GM12878 (cell line): ENCODE measurements around the gene LMX1B. TPM values are rescaled to one million over a fixed set of nuclear protein-coding genes. Genes with fewer than 3 reads are reported as not detected.

Experiments
- ATAC-seq: fragments of 200-7000 bp; cut with Tn5 transposase; 3 replicates; pipeline ENCODE4 v1.9.1; 2020; ENCODE audit warnings: mild to moderate bottlenecking, moderate library complexity
- BruUV-seq: library from RNA; stranded (reverse); fragments of 400-500 nt; replicated peaks from 2 replicates; lab custom pipeline; 2021; lab: Mats Ljungman, UMichigan
- CTCF ChIA-PET: fragments of 300-600 bp; sonication (Branson Sonifier 250); formaldehyde crosslinking; extraction: SDS; loops from one replicate; lab custom pipeline; 2021; ENCODE audit warnings: inconsistent platforms; lab: Yijun Ruan, JAX
- POLR2A ChIA-PET: fragments of 350-600 bp; formaldehyde crosslinking; extraction: SDS; loops from one replicate; lab custom pipeline; 2021; ENCODE audit warnings: inconsistent platforms; lab: Charles Lee
- RAD21 ChIA-PET: fragments of 300-600 bp; sonication (Branson Sonifier 250); formaldehyde crosslinking; loops from one replicate; lab custom pipeline; 2023; ENCODE audit warnings: antibody characterized with exemption; ENCODE audit not compliant: unreplicated experiment; lab: Charles Lee
- SMC1A ChIA-PET: fragments of 300-600 bp; sonication (Branson Sonifier 250); formaldehyde crosslinking; loops from one replicate; lab custom pipeline; 2023; ENCODE audit not compliant: unreplicated experiment, uncharacterized antibody; lab: Charles Lee
- DNase-seq: peaks from one replicate; pipeline ENCODE4 v3.0.0-alpha.2; 2011; ENCODE audit warnings: low read depth, low spot score
- FAIRE-seq: peaks from 3 replicates; lab custom pipeline; 2011; peaks lifted over from hg19 to GRCh38; lab: Jason Lieb, UNC
- H2AFZ ChIP-seq: 2 replicates; pipeline ENCODE4 v1.6.0; 2011; ENCODE audit warnings: low read depth, low read length, control low read depth; ENCODE audit not compliant: control insufficient read depth
- H3K27ac ChIP-seq: 2 replicates; pipeline ENCODE4 v1.5.1; 2011; ENCODE audit warnings: control low read depth; ENCODE audit not compliant: control insufficient read depth, insufficient read depth
- H3K27me3 ChIP-seq, 2 experiments: replicated peaks in 1 of 2; 2 replicates each; pipeline versions ENCODE4 v1.6.0 to v1.6.1; 2011; ENCODE audit warnings: low read length in 1 of 2; ENCODE audit not compliant: control insufficient read depth in 2 of 2, insufficient read depth in 2 of 2
- H3K36me3 ChIP-seq, 2 experiments: 2 replicates each; pipeline ENCODE4 v1.5.1; 2011; ENCODE audit warnings: low read length in 1 of 2; ENCODE audit not compliant: control insufficient read depth in 2 of 2, insufficient read depth in 2 of 2
- H3K4me1 ChIP-seq: 2 replicates; pipeline ENCODE4 v1.6.1; 2011; ENCODE audit warnings: mild to moderate bottlenecking, low read length, moderate library complexity, mixed read lengths; ENCODE audit not compliant: control insufficient read depth, insufficient read depth
- H3K4me2 ChIP-seq: 2 replicates; pipeline ENCODE4 v1.6.0; 2011; ENCODE audit warnings: control low read depth; ENCODE audit not compliant: control insufficient read depth, insufficient read depth
- H3K4me3 ChIP-seq: fragments of 200-600 bp; sonication (generic); 2 replicates; pipeline ENCODE4 v1.5.1; 2016
- H3K79me2 ChIP-seq: 2 replicates; pipeline ENCODE4 v1.6.0; 2011; ENCODE audit warnings: low read length; ENCODE audit not compliant: control insufficient read depth, insufficient read depth
- H3K9ac ChIP-seq: 2 replicates; pipeline ENCODE4 v1.8.0; 2011; ENCODE audit warnings: low read length, control low read depth, mixed read lengths; ENCODE audit not compliant: control insufficient read depth, insufficient read depth
- H3K9me3 ChIP-seq: replicated peaks from 3 replicates; pipeline ENCODE4 v1.5.1; 2011; ENCODE audit warnings: mild to moderate bottlenecking, low read length; ENCODE audit not compliant: control insufficient read depth, insufficient read depth
- H4K20me1 ChIP-seq: 2 replicates; pipeline ENCODE4 v1.6.0; 2011; ENCODE audit not compliant: control insufficient read depth, insufficient read depth
- CHD2 ChIP-seq: IDR thresholded peaks from 2 replicates; pipeline ENCODE4 v1.6.1; 2011; ENCODE audit warnings: low read depth, low read length, improper control_type of control experiment, borderline replicate concordance
- FOS ChIP-seq: IDR thresholded peaks from 3 replicates; pipeline ENCODE4 v1.6.1; 2011; ENCODE audit warnings: borderline replicate concordance; ENCODE audit not compliant: insufficient read length; ENCODE audit errors: extremely low read depth
- HDAC6 ChIP-seq: fragments of 200-600 bp; sonication (generic); IDR thresholded peaks from one replicate; pipeline ENCODE4 v1.8.0; 2017; ENCODE audit warnings: antibody characterized with exemption; ENCODE audit not compliant: unreplicated experiment
- KAT2A ChIP-seq: conservative IDR thresholded peaks from 2 replicates; pipeline ENCODE4 v1.6.1; 2011; ENCODE audit warnings: low read depth, low read length; ENCODE audit not compliant: control insufficient read depth
- KLF5 ChIP-seq: fragments of 450-650 bp; IDR thresholded peaks from 2 replicates; pipeline ENCODE4 v1.6.1; 2014; ENCODE audit warnings: mild to moderate bottlenecking; ENCODE audit not compliant: partially characterized antibody
- NR2C1 ChIP-seq: fragments of 450-650 bp; IDR thresholded peaks from 2 replicates; pipeline ENCODE4 v1.6.1; 2017; ENCODE audit warnings: antibody characterized with exemption, mild to moderate bottlenecking, moderate library complexity
- NR2C2 ChIP-seq: IDR thresholded peaks from 2 replicates; pipeline ENCODE4 v1.6.1; 2011; ENCODE audit warnings: borderline replicate concordance, low read depth; ENCODE audit not compliant: control insufficient read depth, insufficient read length
- NR2F1 ChIP-seq: fragments of 450-650 bp; conservative IDR thresholded peaks from 2 replicates; pipeline ENCODE4 v1.6.1; 2017; ENCODE audit warnings: mild to moderate bottlenecking
- RAD51 ChIP-seq: fragments of 450-650 bp; IDR thresholded peaks from 2 replicates; pipeline ENCODE4 v1.6.1; 2016; ENCODE audit warnings: moderate library complexity, mild to moderate bottlenecking, inconsistent platforms
- SMARCA5 ChIP-seq: fragments of 450-650 bp; IDR thresholded peaks from 2 replicates; pipeline ENCODE4 v1.6.1; 2017; ENCODE audit warnings: mild to moderate bottlenecking
- SP1 ChIP-seq: IDR thresholded peaks from one replicate; pipeline ENCODE4 v1.6.1; 2011; ENCODE audit warnings: low read depth, low read length
- WGBS: methylation state at CpG from one replicate; pipeline ENCODE4 v1.1.6; 2016; ENCODE audit warnings: low lambda C conversion rate; ENCODE audit not compliant: insufficient replicate concordance, insufficient coverage; ENCODE audit errors: missing lambda C conversion rate; 5-methylcytosine and 5-hydroxymethylcytosine counted together
- in situ Hi-C: fragments of 300-500 bp; cut with MboI; formaldehyde crosslinking; loops from 9 replicates; pipeline ENCODE4 v1.14.3; 2018; ENCODE audit warnings: mixed read lengths
- intact Hi-C: fragments of 100-400 bp; cut with micrococcal nuclease; formaldehyde crosslinking; loops from one replicate; pipeline ENCODE4 v1.14.2; 2022; ENCODE audit not compliant: unreplicated experiment
- polyA plus RNA-seq, 11 experiments: library from polyadenylated mRNA; depleted of rRNA in 4 of 11; unstranded in 6 of 11; stranded (reverse) in 5 of 11; fragments of >200 nt; fragmentation: Nextera tagmentation in 4 of 11; fragmentation: Illumina TruSeq in 1 of 11; extraction: Ambion mirVana in 4 of 11; extraction: Trizol in 1 of 11; gene quantifications; 1 replicate in 1 of 11; 2 replicates in 10 of 11; pipeline versions ENCODE4 v1.2.1 to v1.2.3, GENCODE V29; 2011 to 2016; ENCODE audit warnings: inconsistent platforms in 2 of 11, missing spikeins in 2 of 11, low read depth in 1 of 11
- total RNA-seq, 4 experiments: library from RNA; depleted of rRNA in 3 of 4; stranded (reverse); fragments of >200 nt in 3 of 4; fragmentation: Illumina TruSeq in 1 of 4; extraction: Trizol in 1 of 4; gene quantifications; 2 replicates each; pipeline versions ENCODE4 v1.2.1 to v1.2.3, GENCODE V29; 2013 to 2021
- TF ChIP-seq, protein P1 (sequence below): fragments of 450-650 bp; IDR thresholded peaks from 2 replicates; pipeline ENCODE4 v1.6.1; 2017; ENCODE audit warnings: antibody characterized with exemption, mild to moderate bottlenecking, moderate library complexity
- TF ChIP-seq, protein P2 (sequence below): IDR thresholded peaks from 2 replicates; pipeline ENCODE4 v1.6.1; 2011; ENCODE audit warnings: low read depth, mild to moderate bottlenecking, low read length, moderate library complexity, borderline replicate concordance; ENCODE audit errors: extremely low read depth
- TF ChIP-seq, protein P3 (sequence below): IDR thresholded peaks from 2 replicates; pipeline ENCODE4 v1.6.1; 2012; ENCODE audit warnings: mild to moderate bottlenecking, low read depth, low read length

The LMX1B gene
- total and polyA plus RNA-seq, 10 of the 15 experiments (the other 5 are each of a cell fraction or from before 2014, with no cell fraction given) = not detected

DNA sequence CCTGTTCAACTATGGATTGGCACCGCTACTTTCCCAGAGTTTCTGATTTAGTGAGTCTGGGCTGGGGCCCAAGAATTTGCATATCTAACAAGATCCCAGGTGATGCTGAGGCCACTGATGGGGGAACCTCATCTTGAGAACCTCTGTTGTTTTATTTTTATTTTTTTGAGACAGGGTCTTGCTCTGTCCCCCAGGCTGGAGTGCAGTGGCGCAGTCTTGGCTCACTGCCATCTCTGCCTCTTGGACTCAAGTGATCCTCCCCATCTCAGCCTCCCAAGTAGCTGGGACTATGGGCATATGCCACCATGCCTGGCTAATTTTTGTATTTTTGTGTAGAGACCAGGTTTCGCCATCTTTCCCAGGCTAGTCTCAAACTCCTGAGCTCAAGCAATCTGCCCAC, 35.7 kb downstream of the LMX1B start (continued):
- TF ChIP-seq, protein P1, sequence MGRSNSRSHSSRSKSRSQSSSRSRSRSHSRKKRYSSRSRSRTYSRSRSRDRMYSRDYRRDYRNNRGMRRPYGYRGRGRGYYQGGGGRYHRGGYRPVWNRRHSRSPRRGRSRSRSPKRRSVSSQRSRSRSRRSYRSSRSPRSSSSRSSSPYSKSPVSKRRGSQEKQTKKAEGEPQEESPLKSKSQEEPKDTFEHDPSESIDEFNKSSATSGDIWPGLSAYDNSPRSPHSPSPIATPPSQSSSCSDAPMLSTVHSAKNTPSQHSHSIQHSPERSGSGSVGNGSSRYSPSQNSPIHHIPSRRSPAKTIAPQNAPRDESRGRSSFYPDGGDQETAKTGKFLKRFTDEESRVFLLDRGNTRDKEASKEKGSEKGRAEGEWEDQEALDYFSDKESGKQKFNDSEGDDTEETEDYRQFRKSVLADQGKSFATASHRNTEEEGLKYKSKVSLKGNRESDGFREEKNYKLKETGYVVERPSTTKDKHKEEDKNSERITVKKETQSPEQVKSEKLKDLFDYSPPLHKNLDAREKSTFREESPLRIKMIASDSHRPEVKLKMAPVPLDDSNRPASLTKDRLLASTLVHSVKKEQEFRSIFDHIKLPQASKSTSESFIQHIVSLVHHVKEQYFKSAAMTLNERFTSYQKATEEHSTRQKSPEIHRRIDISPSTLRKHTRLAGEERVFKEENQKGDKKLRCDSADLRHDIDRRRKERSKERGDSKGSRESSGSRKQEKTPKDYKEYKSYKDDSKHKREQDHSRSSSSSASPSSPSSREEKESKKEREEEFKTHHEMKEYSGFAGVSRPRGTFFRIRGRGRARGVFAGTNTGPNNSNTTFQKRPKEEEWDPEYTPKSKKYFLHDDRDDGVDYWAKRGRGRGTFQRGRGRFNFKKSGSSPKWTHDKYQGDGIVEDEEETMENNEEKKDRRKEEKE = no peak
- TF ChIP-seq, protein P2, sequence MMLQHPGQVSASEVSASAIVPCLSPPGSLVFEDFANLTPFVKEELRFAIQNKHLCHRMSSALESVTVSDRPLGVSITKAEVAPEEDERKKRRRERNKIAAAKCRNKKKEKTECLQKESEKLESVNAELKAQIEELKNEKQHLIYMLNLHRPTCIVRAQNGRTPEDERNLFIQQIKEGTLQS = no peak
- TF ChIP-seq SP1 (no peak), SMARCA5 (no peak)

DNA sequence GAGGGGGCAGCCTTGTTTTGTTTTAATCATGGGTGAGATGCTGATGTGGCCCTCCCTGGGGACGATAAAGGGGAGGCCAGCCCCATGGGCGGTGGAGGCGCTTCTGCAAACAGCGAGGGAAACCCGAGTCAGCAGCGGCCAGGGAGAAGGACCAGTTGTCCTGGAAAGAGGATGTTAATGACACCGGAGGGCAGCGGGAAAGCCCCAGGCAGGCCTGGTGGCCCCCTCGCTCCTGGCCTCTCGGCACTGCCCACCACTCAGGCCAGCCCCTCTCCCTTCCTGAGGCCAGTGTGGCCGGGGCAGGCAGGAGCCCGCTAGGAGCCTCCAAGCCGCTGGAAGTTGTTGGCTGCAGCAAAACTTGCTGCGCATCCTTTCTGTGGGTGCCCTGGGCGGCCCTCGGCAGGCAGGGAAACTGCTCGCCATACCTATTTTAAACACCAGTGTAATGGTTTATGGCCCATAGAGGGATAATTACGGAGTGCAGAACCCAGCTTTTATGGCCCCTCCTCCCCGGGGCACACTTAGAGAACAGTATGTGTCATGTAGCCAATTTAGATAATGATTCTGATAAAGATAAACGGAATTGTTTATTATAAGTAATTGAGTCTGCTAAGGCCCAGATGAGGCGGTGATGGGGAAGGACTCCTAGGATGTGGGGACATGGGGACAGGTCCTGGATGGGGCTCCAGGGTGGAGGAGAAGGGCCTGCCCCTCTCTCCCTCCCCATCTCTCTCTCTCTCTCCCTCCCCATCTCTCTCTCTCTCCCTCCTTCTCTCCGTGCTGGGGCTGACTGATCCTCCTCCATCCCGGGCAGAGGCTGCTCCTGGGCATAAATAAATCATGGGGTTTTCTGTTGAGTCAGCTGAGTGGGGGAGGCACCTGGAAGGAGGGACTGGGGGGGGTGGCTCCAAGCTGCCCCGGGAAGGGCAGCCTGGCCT, 36.9 kb downstream of the LMX1B start:
- Histone ChIP-seq H3K4me2 (no peak overlapping the region), H3K9ac (no peak overlapping the region), H3K4me3 (no peak overlapping the region), H3K79me2 (no peaks in the 10 kb centered on the region), H3K27me3 (peaks cover 12 to 13% of the 10 kb centered on the region in 2 experiments), H4K20me1 (no peaks in the 10 kb centered on the region), H3K36me3 (no peaks in the 10 kb centered on the region), H2AFZ (no peak overlapping the region), H3K27ac (no peak overlapping the region), H3K4me1 (no peaks in the 10 kb centered on the region), H3K9me3 (no peaks in the 10 kb centered on the region)
- ChIA-PET CTCF (no interaction called here), SMC1A (no interaction called here), RAD21 (no interaction called here), POLR2A (no interaction called here)
- in situ Hi-C loops = no loop called here
- intact Hi-C loops = no loop called here
- ATAC-seq (no peak), DNase-seq (no peak), FAIRE-seq (no peak)
- WGBS = 13% methylated on average over 24 of the region's 24 CpGs
- TF ChIP-seq NR2C1 (no peak), KLF5 (no peak), CHD2 (no peak), KAT2A (no peak), NR2F1 (no peak), HDAC6 (no peak), FOS (no peak), RAD51 (no peak), NR2C2 (no peak)
- TF ChIP-seq, protein P3, sequence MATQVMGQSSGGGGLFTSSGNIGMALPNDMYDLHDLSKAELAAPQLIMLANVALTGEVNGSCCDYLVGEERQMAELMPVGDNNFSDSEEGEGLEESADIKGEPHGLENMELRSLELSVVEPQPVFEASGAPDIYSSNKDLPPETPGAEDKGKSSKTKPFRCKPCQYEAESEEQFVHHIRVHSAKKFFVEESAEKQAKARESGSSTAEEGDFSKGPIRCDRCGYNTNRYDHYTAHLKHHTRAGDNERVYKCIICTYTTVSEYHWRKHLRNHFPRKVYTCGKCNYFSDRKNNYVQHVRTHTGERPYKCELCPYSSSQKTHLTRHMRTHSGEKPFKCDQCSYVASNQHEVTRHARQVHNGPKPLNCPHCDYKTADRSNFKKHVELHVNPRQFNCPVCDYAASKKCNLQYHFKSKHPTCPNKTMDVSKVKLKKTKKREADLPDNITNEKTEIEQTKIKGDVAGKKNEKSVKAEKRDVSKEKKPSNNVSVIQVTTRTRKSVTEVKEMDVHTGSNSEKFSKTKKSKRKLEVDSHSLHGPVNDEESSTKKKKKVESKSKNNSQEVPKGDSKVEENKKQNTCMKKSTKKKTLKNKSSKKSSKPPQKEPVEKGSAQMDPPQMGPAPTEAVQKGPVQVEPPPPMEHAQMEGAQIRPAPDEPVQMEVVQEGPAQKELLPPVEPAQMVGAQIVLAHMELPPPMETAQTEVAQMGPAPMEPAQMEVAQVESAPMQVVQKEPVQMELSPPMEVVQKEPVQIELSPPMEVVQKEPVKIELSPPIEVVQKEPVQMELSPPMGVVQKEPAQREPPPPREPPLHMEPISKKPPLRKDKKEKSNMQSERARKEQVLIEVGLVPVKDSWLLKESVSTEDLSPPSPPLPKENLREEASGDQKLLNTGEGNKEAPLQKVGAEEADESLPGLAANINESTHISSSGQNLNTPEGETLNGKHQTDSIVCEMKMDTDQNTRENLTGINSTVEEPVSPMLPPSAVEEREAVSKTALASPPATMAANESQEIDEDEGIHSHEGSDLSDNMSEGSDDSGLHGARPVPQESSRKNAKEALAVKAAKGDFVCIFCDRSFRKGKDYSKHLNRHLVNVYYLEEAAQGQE = no peak
- BruUV-seq = no TSS peak
